Embryonic facial prominence (tissue), 1 donor: ENCODE results near the gene FMO1.
"Not testable (repeated sequence)": the region's sequence is repeated elsewhere in the genome, so short reads cannot be mapped to it uniquely, and the experiment has no call there.

ENCODE experiments used
- DNase-seq: peaks from one replicate; pipeline ENCODE4 v3.0.0-alpha.2; 2016; ENCODE audit errors: extremely low spot score

The FMO1 gene

DNA sequence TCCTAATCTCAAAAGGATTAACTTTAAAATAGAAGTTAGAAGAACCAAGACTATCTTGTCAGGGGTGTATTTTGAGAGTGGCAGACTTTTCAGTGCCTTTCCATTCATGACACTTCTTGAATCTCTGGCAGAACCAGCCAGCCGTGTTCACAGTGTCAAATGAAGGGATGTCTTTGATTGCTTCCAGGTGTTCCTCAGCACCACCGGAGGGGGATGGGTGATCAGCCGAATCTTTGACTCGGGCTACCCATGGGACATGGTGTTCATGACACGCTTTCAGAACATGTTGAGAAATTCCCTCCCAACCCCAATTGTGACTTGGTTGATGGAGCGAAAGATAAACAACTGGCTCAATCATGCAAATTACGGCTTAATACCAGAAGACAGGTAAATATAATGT, 32.3 kb downstream of the FMO1 start:
- DNase-seq, result no peak

DNA sequence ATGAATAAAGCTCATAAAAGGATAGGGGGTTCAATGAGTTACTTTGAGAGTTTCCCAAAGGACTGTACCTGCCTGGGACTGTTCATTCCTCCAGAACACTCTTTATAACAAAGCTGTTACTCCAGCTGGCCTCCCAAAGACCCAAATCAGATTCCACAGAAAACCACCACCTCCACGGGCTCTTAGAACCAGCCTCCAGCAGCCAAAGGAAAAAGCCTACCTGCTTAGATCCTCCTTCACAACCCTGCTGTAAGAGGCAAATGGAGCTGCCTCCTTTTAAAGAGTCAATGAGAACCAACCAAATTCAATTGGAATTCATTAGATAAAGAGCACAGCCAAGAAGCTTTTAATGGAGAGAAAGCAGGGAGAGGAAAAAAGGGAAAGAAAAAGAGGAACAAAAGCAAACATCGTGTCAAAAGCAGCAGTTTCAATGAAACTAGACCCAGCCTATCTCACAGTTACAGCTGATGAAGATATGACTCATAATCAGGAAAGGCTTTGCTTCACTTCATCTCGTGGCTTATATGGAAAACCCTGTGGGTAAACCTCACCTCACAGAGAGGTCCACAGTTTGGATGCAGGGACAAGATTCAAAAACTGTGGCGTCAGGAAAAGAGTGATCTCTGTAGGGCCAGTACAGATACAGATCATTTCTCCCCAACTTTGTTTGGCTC, 37.9 kb downstream of the FMO1 start:
- no peak for DNase-seq

DNA sequence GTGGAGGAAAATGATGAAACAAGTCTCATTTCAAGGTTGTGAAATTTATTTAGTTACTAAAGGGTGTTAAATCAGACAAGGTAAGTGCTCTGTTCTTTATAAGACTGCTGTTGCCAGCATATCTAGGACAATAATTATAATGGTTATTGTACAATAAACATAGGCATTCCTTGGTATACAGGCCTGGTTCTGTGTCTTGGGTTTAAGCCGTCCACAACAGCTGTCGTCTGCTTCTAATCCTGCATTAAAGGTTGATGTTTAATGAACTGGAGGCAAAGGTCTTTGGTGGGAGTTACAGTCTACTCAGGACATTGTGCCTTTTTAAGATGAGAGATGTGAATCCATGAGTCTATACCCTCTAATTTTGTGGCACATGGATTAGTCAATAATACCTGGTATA, 42.3 kb downstream of the FMO1 start:
- no peak for DNase-seq

DNA sequence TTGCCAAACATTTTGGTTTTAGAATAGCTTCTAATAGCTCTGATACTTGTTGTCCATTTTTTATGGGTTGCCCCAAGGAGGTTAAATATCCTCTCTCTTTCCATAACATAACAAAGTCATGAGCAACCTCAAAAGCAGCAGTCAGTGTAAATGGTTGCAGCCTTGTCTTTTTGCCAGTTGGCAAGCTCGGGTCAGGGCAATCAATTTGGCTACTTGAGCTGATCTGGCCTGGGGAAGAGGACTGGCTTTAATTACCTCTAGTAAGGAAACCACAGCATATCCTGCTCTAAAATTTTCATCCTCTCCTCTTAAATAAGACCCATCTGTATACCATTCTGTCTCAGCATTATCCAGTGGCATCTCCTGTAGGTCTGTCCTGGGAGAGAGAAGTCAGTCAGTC, 44.5 kb downstream of the FMO1 start:
- peak; percentile 22 for DNase-seq

DNA sequence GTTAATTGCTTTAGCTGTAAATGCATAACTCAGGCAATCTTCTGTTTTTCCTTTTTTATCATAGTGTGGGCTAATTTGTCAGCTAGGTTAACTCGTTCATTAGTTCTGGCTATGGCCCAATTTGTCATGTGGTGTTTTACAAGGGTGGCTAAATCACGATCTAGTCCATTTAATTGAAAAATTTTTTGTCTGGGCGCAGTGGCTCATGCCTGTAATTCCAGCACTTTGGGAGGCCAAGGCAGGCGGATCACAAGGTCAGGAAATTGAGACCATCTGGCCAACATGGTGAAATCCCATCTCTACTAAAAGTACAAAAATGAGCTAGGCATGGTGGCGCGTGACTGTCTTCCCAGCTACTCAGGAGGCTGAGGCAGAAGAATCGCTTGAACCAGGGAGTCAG, 47.1 kb downstream of the FMO1 start:
- DNase-seq, result not testable (repeated sequence)

DNA sequence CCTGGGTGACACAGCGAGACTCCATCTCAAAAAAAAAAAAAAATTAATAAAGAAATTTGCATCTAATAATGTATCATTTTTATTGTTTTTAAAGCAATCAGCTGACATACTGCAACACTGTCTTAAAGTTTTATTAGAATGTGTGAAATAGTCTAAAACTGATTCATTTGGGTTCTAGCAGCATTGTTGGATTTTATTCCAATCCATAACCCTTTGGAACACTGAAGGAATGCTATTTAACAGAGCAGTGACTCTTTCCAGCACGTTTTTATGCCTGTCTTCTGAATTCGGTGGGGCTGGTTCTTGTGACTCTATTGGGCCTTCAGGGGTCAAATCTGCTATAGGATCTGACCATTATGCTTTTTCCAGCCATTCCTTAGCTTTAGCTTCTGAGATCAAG, 47.5 kb downstream of the FMO1 start:
- DNase-seq, result no peak

DNA sequence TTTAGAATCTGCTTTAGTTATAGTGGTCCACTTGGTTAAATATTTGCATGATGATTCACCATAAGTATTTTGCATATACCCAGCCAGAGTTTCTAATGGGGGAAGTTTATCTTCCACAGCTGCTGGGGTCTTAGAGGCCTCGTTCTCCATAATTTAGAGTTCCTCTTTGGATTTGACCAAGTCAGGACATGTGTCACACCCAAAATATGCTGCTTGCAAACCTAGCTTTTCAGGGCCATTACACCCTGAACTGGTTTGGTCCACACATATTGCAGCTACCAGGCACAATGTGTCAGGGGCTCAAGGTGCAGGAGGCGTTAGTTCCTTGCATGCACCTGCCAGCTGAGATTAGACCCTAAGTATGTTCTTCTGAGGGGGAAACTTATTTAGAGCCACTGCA, 48.6 kb downstream of the FMO1 start:
- DNase-seq, result no peak

DNA sequence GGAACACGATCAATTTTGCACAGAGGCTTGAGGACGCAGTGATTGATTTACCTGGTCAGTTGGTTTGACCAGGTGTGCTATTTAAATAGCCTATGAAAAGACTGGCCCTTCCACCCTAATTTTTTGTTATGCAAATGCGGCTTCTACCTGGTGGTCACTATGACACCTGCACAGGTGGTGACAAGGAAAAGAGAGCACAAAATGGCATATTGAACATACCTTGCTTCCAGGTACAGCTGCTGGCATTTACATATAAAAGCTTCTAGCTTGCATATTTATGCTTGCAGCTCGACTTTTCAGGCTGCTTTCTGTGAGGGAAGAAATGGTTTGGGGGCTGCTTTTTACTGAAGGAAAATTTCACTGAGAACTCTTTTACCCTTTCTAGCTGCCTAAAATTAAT, 50.4 kb downstream of the FMO1 start:
- DNase-seq, result no peak

DNA sequence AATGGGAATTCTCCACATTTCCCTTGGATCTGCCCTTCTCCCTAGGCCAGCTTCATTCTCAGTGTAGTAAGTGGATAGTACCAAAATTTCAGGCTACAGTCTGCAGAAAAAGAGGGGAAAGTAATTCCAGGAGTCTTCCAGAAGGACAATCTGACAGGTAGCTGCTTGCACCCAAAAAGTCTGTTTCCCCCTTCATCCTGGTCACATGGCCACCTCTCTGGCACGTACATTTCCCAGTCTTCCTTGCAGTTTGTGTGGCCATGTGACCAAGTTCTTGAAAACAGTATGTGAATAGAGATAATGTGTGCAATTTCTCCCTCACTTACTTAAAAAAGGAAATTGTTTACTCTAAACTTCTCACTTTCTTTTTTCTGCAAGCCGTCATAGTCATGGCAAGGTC, 51.0 kb downstream of the FMO1 start:
- no peak for DNase-seq

DNA sequence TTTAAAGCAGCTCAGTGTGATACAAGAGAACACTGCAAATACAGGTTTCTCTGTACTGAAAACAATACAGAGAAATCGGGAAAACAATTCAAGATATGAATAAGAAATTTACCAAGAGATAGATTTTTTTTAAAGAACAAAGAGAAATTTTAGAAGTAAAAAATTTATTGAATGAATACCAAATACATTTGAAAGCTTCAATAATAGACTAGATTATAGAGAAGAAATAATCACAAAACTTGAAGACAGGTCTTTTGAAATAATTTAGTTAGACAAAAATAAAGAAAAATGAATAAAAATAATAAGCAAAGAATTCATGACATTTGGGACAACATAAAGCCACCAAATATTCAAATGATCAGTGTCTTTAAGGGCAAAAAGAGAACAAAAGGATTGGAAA, 52.1 kb downstream of the FMO1 start:
- DNase-seq, result no peak

DNA sequence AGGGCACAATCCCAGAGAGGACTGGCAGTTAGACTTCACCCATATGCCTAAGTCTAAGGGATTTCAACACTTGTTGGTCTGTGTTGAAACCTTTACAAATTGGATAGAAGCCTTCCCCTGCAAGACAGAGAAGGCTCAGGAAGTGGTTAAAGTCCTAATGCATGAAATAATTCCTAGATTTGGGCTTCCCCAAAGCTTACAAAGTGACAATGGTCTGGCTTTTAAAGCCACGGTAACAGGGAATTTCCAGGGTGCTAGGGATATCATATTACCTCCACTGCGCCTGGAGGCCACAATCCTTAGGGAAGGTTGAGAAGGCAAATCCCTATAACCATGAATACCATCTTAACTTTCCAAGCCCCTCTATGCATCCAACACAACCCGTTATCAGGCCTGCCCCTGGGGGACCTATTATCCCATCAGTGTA, 62.4 kb downstream of the FMO1 start:
- no peak for DNase-seq

DNA sequence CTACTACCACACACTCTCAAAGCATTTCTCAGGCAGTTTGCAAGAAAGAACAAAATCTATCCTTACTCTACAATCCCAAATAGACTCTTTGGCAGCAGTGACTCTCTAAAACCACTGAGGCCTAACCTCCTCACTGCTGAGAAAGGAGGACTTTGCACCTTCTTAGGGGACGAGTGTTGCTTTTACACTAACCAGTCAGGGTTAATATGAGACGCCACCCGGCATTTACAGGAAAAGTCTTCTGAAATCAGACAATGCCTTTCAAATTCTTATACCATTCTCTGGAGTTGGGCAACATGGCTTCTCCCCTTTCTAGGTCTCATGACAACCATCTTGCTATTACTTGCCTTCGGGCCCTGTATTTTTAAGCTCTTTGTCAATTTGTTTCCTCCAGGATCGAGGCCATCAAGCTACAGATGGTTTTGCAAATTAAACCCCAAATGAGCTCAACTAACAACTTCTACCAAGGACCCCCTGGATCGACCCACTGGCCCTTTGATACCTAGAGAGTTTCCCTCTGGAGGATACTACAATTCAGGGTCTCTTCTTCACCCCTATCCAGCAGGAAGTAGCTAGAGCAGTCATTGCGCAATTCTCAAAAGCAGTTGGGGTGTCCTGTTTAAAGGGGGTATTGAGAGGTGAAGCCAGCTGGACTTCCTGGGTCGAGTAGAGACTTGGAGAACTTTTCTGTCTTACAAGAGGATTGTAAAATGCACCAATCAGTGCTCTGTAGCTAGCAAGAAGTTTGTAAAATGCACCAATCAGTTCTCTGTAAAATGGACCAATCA, 63.7 kb downstream of the FMO1 start:
- no peak for DNase-seq

DNA sequence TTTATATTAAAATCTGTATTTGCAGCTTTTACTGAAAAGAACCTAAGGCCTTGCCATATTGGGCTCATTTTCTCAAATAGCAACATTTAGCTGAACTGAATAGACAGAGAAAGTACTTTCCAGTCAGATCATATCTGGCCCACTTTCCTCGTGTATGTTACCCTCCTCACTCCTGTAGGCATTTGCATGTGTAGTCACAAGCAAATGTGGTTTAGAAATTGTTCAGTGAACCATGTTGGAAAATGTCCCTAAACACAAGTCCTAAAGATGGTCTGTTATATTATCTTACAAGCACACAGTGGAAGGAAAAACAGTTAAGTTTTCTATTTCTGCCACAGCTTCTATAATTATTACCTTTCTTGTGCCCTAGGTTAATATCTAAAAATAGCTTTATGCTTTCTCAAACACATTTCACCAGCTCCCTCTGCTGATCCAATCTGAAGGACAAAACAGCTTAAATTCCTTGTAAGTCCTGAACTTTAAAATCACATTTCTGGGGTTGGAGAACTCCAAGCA, 65.1 kb downstream of the FMO1 start:
- DNase-seq, result no peak

DNA sequence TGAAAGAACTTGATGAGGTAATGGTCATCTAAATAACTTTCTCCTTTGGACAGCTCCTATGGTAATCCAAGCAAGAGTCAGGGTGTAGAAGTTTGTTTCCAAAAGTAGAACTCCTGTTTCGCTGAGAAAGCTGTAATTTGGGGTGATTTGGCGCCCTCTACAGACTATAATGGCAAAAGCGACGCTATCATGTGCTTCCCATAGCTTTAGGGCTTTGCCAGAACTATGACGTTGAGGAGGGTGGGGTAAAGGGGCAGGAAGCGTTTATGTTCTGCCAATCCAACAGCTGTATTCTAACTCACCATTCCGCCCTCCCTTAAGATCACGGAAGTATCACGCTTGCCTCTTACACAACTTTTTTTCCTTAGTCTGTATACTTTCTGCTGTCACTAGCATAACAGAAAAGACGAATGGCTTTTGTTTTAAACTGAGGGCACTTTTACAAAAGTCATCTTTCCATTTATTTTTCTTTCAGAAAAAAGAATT, 65.6 kb downstream of the FMO1 start, which contains the start of gene FMO4:
Gene FMO4 (plus strand): TSS at position 349 of the 486 bp plus-strand sequence. CDS start 5,643 bp downstream, outside the sequence.
- DNase-seq, result peak; percentile 99

DNA sequence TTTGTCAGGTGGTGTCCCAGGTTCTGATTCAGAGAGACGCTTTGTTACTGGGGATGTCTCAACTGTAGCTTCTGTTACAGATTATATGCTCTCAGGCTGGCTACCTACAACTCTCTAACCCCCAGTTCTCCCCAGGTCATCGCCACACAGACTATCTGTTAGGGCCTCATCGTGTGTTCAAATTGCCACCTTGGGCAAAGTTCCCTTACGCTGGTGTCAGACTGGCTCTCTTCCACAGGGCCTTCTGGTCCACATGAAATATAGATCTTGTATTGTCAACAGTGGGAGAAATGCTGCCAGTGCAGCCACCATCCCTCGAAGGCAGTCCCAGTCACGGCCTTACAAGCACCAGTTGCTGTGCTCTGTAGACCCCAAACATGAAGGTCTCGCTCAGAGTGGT, 81.0 kb downstream of the FMO1 start:
- DNase-seq, result no peak

DNA sequence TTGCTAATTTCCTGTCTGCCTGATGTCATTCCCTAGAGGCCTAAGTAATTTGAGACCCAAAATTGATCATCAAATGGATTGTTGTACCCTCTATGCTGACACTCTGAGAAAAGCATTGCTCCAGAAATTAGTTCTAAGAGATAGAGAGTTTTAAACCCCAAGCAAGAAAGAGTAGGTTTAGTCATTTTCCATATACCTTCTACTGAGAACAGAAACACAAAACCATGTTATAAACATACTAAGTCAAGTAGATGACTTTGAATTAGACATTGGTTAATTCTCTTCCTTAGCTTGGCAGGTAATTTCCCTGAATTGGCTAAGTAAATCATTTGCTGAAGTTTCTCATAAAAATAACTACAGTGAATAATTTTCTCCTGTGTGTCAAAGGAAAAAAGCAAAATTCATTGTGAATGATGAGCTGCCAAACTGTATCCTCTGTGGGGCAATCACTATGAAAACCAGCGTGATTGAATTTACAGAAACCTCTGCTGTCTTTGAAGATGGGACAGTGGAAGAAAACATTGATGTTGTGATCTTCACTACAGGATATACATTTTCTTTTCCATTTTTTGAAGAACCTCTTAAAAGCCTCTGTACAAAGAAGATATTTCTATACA, 85.8 kb downstream of the FMO1 start:
- no peak for DNase-seq
